Activated CD4-positive, alpha-beta T cell treated with anti-CD3 and anti-CD28 coated beads, Interleukin-2, amount 50 U/mL, for 24 hours (primary cell): Measurements from ENCODE around the gene CISD2.
"Not testable (repeated sequence)": the region's sequence is repeated elsewhere in the genome, so short reads cannot be mapped to it uniquely, and the experiment has no call there.

Source experiments
- DNase-seq, 2 donors: peaks; one replicate each; pipeline ENCODE4 v3.0.0-alpha.2; 2020; ENCODE audit warnings: low read depth in 1 of 2, low spot score in 1 of 2

CISD2 gene, protein sequence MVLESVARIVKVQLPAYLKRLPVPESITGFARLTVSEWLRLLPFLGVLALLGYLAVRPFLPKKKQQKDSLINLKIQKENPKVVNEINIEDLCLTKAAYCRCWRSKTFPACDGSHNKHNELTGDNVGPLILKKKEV

DNA sequence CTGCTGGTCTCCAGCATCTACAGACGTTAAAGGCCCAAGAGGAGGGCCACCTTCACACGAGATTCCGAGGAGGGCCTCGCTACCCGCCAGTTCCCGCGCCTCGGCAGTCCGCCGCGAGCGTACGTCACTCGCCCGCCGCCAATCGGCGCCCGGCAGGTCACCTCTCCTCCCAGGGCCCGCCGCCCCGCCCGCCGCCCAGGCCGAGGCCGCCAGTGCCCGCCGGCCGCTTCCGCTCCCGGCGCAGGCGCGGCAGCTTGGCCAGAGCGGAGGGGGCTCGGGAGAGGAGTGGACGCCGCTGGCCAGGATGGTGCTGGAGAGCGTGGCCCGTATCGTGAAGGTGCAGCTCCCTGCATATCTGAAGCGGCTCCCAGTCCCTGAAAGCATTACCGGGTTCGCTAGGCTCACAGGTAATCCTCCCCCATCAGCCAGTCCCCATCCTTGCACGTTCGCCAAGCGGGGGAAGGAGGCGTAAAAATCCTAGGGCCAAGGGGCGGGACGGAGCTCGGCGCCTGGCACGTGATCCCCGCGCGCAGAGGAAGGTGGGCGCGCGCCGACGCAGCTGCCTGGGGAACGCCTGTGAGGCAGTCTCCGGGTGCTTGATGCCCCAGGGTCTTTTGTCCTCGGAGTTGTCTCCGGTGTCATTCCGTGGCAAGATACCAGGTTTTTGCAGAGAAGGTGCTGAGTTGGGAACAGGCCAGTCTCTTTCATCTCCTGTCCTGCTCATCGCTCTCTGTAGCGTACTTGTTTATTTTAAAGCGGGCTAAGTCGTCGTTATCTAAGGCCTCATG is at the start of gene CISD2:
CISD2 (plus strand) TSS at position 212 of the 788 bp plus-strand sequence; CDS start at position 305, 93 bp downstream.
- DNase-seq = peak; percentile 77 to 86

- not testable (repeated sequence) for DNase-seq
These were observed 49.7 kb upstream of the CISD2 start for GRCh38 chr4:102819100-102819499.

- DNase-seq = peak in 1 of 2 donors; percentile 17
These were observed 49.0 kb upstream of the CISD2 start for GRCh38 chr4:102819588-102820365.

DNA sequence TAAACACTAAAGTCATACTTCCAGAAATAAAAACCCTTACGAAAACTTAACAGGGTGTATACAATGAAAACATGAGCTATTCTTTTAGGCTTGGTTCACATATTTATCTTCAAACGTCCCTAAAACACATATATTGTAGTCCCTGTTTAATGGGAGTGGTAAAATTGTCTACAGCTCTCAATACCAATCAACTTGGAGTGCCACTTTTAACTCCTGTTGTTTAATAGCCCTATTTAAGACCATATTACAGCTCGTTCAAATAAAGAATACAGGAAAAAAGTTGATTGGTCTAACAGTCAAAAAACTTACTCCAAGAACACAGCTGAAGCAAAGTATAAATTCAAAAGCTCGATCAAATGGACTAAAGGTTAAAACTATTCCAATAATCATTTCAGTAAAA is 45.3 kb upstream of the CISD2 start:
- no peak for DNase-seq

DNA sequence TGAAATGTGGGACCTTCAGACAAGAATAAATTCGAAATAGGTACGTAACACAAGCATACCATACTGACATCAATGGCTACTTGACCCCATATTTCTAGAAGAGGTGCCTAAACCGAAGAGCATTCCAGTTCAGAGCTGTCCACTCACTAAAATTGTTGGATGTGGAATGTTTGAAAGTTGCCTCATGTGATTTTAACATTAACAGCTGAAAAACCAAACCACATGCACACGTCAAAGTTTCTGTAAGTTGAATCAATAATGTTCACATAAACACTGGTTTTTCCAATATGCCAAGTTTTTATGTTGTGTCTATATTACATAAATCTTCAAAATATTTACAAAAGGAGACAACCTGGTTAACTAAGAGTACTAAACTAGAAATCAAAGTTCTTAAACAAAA is 44.9 kb upstream of the CISD2 start:
- DNase-seq = no peak

DNA sequence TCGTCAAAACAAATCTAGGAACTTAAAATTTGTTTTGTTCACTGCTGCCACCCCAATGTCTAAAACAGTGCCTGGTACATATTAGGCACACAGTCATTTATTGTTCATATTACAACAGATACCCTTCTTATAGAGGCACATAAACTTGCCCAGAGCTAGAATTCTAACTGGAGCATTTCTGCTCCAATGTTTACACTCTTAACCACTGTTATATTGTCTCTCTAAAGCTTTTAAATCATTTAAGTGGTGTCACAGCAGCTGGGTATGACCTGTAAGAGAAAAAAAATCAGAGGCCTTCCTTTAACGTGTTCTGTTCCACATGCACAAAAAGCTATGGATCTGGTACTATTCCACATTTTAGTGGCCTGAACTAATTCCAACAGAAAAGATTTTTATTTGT is 44.4 kb upstream of the CISD2 start:
- no peak for DNase-seq

GRCh38 chr4:102825261-102826091 is 43.3 kb upstream of the CISD2 start:
- DNase-seq = peak; percentile 8 to 34

GRCh38 chr4:102826105-102826889 is 42.5 kb upstream of the CISD2 start:
- DNase-seq = peak in 1 of 2 donors; percentile 60

DNA sequence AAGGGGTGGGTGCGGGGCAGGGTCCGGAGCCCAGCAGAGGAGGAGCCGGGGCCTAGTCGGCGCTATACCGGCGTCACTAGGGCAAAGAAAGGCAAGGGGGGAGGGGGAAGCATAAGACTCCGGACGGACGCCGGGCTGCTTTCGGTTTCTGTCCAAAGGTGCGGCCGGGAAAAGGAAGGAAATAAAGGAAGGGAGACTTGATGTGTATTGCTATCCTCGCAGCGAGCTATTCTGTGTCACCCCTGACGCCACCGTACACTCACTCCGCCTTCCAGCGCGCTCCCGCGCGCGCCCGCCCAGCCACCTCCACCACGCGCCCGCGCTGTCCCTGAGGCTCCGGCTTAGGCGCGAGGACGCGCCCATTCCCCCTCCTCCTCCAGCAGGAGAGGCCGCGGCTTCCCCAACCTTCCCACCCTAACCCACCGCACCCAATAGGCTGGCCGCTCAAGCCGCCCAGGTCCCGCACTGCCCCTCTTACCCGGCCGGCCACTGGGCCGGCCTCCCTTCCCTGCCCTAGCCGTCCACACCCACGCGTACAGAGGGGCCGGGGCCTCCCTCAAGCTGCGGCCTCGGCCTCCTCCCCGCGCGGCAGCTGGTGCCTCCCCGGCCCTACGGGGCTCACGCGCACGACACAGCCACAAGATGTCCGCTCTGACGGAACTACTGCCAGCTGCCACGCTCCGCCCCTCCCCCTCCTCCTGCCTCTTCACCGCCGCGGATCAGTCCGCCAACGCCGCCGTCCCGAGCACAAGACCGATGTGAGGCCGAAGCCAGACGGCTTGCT is 41.7 kb upstream of the CISD2 start, which contains the start of gene UBE2D3:
UBE2D3 (minus strand) TSS at position 662 of the 784 bp plus-strand sequence. CDS start 1,043 bp downstream, outside the sequence.
- peak; percentile 93 to 94 for DNase-seq

DNA sequence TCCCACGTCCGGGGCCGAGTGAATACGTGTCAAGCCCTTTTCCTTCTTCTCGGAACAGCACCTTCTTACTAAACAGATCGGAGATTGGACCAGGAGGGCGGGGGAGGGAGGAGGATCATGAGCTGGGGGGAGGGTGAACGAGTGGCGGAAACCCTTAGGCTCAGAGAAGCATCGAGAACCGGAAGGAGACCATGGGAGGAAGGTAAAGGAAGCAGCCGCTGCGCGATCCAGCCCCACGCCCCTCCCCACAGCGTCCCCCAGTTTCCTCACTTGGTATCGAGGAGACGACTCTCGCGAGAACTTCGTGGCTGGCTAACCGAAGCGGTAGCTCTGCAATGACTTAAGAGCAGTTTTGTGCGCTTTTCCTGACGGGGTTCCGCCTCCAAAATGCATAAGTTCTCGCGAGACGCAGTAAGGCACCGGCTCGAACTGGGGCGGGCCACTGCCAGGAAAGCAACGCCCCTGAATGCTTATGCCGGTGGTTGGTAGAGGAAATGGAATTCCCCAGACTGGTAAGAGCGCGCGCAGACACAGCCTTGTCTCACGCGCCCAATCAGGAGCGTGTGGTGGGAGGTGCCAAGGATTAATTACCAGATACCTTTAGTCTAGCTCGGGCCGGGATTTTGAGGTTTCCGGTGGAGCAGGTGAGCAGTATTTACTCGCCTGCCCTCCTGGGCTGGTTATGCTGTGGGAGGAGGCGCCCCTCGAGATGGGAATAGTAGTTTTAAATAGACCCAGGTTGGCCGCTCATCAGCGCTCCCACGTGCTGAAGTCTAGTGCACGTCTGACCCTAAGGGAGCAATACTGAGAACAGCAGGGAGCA is 40.9 kb upstream of the CISD2 start:
- peak; percentile 86 to 99 for DNase-seq

DNA sequence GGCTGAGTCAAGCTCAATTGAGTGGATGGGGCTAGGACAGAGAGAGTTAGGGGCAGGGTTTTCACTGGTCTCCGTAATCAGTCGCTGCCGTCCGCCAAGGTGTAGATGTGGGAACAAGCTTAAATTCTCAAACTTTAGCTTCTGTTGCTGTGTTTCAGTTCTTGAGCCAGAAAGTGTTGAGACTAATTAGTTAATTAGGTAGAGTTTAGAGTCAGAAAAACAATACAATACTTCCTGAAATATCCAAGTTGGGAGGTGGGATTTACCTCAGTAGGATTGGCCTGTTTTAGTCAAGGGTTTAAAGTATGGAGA is 40.3 kb upstream of the CISD2 start:
- no peak for DNase-seq

GRCh38 chr4:102829803-102830202 is 39.0 kb upstream of the CISD2 start:
- no peak for DNase-seq

- no peak for DNase-seq
These were observed 36.7 kb upstream of the CISD2 start for GRCh38 chr4:102832105-102832504.

DNA sequence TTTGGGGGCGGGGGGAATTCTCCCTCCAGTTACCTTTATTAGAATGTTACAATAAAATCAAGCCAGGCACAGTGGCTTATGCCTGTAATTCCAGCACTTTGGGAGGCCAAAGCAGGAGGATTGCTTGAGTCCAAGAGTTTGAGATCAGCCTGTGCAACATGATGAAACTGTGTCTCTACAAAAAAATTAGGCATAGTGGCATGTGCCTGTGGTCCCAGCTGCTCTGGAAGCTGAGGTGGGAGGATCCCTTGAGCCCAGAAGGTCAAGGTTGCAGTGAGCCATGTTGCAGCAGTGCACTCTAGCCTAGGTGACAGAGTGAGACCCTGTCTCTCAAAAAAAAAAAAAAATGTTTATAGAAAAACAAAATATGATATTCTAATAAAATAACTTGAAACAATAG is 36.1 kb upstream of the CISD2 start:
- DNase-seq = no peak

DNA sequence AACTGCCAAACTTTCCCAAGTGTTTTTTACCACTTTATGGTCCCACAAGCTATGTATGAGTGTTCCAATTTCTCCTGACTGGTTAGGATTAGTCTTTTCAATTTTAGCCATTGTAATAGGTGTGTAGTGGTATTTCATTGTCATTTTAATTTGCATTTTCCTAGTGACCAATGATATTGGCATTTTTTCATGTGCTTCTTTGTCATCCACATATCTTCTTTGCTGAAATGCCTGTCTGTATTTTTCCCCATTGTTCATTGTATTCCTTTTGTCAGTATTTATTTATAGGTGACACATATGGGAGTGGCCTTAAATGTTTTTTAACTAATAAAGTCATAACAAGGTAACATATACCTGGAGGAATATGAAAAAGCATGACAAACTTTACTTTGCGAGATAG is 32.2 kb upstream of the CISD2 start:
- DNase-seq = no peak

DNA sequence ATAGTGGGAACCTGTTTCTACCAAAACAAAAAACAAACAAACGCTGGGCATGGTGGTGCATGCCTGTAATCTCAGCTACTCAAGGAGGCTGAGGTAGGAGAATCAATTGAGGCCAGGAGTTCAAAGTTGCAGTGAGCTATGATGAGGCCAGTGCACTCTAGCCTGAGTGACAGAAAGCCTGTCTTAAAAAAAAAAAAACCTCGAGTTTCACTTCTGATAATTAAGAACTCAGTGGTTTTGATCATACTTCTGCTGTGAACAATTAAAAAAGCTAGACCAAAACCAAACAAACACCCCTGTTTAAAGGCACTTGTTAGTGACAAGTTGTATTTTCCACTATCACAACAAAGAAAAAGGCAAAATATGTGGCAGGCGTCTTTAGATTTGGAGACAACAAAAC is 26.4 kb upstream of the CISD2 start:
- DNase-seq = no peak

GRCh38 chr4:102843273-102843672 is 25.5 kb upstream of the CISD2 start:
- DNase-seq = no peak

DNA sequence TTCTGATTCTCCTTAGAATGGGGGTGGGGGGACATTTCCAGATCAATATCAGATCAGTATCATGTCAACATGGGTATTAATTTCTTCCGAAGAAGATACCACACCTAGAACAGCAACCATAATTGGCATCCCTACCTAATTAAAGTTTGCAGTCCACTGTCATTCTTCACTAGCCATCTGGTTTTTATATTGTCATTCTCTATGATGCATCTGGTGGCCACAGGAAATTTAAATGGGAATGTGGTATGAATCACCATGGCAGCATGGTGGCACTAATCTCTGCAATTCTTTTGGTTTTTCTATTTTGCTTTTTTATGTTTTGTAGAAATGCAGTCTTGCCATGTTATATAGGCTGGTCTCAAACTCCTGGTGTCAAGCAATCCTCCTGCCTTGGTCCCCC is 24.9 kb upstream of the CISD2 start:
- DNase-seq = no peak

GRCh38 chr4:102847687-102848086 is 21.1 kb upstream of the CISD2 start:
- DNase-seq = no peak
